HEK293 (cell line): Measurements from ENCODE around the gene MYL10.

Experiments used
- CTCF ChIP-seq: fragments of 450-650 bp; formaldehyde crosslinking; IDR thresholded peaks from 2 replicates; pipeline ENCODE4 v1.5.1; 2016; ENCODE audit warnings: missing biosample characterization, missing genetic modification characterization
- TCF7L2 ChIP-seq: IDR thresholded peaks from 2 replicates; pipeline ENCODE4 v1.6.1; 2011; ENCODE audit warnings: low read depth, mild to moderate bottlenecking, inconsistent platforms, low read length, moderate library complexity, borderline replicate concordance
- YY1 ChIP-seq: fragments of 450-650 bp; formaldehyde crosslinking; IDR thresholded peaks from 2 replicates; pipeline ENCODE4 v1.5.1; 2018; ENCODE audit warnings: missing biosample characterization, missing genetic modification characterization
- ZBTB21 ChIP-seq: fragments of 450-650 bp; formaldehyde crosslinking; IDR thresholded peaks from 2 replicates; pipeline ENCODE4 v1.5.1; 2017; ENCODE audit warnings: missing biosample characterization, missing genetic modification characterization
- ZBTB8A ChIP-seq: fragments of 450-650 bp; formaldehyde crosslinking; IDR thresholded peaks from 2 replicates; pipeline ENCODE4 v1.5.1; 2016; ENCODE audit warnings: missing biosample characterization, missing genetic modification characterization
- ZNF10 ChIP-seq: fragments of 450-650 bp; formaldehyde crosslinking; IDR thresholded peaks from 2 replicates; pipeline ENCODE4 v1.5.1; 2017; ENCODE audit warnings: missing biosample characterization, missing genetic modification characterization
- ZNF24 ChIP-seq: fragments of 450-650 bp; formaldehyde crosslinking; IDR thresholded peaks from 2 replicates; pipeline ENCODE4 v1.5.1; 2016; ENCODE audit warnings: missing biosample characterization, missing genetic modification characterization
- ZNF274 ChIP-seq, 2 experiments: fragments of 200-500 bp in 1 of 2; fragments of 450-650 bp in 1 of 2; sonication (Bioruptor generic) in 1 of 2; formaldehyde crosslinking in 1 of 2; IDR thresholded peaks; 2 replicates each; pipeline versions ENCODE4 v1.5.1 to v1.6.1; 2014 to 2016; ENCODE audit warnings: borderline replicate concordance in 1 of 2, inconsistent platforms in 1 of 2, low read length in 1 of 2, missing biosample characterization in 1 of 2, missing genetic modification characterization in 1 of 2
- ZNF423 ChIP-seq: fragments of 450-650 bp; formaldehyde crosslinking; IDR thresholded peaks from 2 replicates; pipeline ENCODE4 v1.5.1; 2016; ENCODE audit warnings: missing biosample characterization, missing genetic modification characterization
- ZNF521 ChIP-seq: fragments of 450-650 bp; formaldehyde crosslinking; IDR thresholded peaks from 2 replicates; pipeline ENCODE4 v1.5.1; 2017; ENCODE audit warnings: missing biosample characterization, mild to moderate bottlenecking, missing genetic modification characterization
- ZNF529 ChIP-seq: fragments of 450-650 bp; formaldehyde crosslinking; IDR thresholded peaks from 2 replicates; pipeline ENCODE4 v1.5.1; 2017; ENCODE audit warnings: missing genetic modification characterization, missing biosample characterization; ENCODE audit not compliant: insufficient replicate concordance
- ZNF530 ChIP-seq: fragments of 450-650 bp; formaldehyde crosslinking; IDR thresholded peaks from 2 replicates; pipeline ENCODE4 v1.5.1; 2016; ENCODE audit warnings: low read depth, missing biosample characterization, missing genetic modification characterization
- ZXDB ChIP-seq: fragments of 450-650 bp; formaldehyde crosslinking; IDR thresholded peaks from 2 replicates; pipeline ENCODE4 v1.5.1; 2016; ENCODE audit warnings: missing biosample characterization, missing genetic modification characterization
- TF ChIP-seq, protein P1 (sequence below): IDR thresholded peaks from 2 replicates; pipeline ENCODE4 v1.6.1; 2011; ENCODE audit warnings: mild to moderate bottlenecking, low read depth, low read length, borderline replicate concordance

GRCh38 chr7:101633511-101633910 is 4.4 kb upstream of the MYL10 start:
- TF ChIP-seq ZNF530 (tag by site-specific recombination), result no peak
- no peak for TF ChIP-seq ZNF274 (IDR thresholded peaks at IDR 0.05; ENCODE audit: low read length)
- TF ChIP-seq ZNF274 (tag by site-specific recombination; IDR thresholded peaks at IDR 0.05; ENCODE audit: borderline replicate concordance), result no peak
- no peak for TF ChIP-seq CTCF (tag by site-specific recombination)
- no peak for TF ChIP-seq ZNF24
- TF ChIP-seq, protein P1, sequence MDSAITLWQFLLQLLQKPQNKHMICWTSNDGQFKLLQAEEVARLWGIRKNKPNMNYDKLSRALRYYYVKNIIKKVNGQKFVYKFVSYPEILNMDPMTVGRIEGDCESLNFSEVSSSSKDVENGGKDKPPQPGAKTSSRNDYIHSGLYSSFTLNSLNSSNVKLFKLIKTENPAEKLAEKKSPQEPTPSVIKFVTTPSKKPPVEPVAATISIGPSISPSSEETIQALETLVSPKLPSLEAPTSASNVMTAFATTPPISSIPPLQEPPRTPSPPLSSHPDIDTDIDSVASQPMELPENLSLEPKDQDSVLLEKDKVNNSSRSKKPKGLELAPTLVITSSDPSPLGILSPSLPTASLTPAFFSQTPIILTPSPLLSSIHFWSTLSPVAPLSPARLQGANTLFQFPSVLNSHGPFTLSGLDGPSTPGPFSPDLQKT, result no peak
- TF ChIP-seq ZBTB8A (tag by site-specific recombination), result no peak
- TF ChIP-seq ZNF521 (tag by site-specific recombination), result no peak
- no peak for TF ChIP-seq YY1 (tag by site-specific recombination)
- no peak for TF ChIP-seq ZBTB21 (tag by site-specific recombination)
- TF ChIP-seq ZNF423 (tag by site-specific recombination), result no peak
- TF ChIP-seq ZNF529 (tag by site-specific recombination), result no peak
- TF ChIP-seq TCF7L2, result no peak
- no peak for TF ChIP-seq ZNF10
- TF ChIP-seq ZXDB, result no peak
